Measurements from ENCODE around the gene SKA1.
A peak's percentile ranks its signal among the peaks of the same experiment; 100 is the strongest.

GRCh38 chr18:50429207-50429948, 54.5 kb downstream of the SKA1 start:
- TF ChIP-seq CTCF (IDR thresholded peaks at IDR 0.05) = peak in 1 of 2 donors; percentile 38
- TF ChIP-seq POLR2AphosphoS5 (IDR thresholded peaks at IDR 0.05) = no peak
- no peak for TF ChIP-seq EP300 (IDR thresholded peaks at IDR 0.05)
- TF ChIP-seq POLR2A (IDR thresholded peaks at IDR 0.05) = no peak

Measured in suprapubic skin (tissue), 4 donors.